Kidney glomerular epithelial cell (primary cell): Measurements from ENCODE around the gene PLAAT3.
"Not testable (repeated sequence)": the region's sequence is repeated elsewhere in the genome, so short reads cannot be mapped to it uniquely, and the experiment has no call there.

Experiments
- DNase-seq: peaks from one replicate; lab custom pipeline; 2025; lab: John Stamatoyannopoulos, UW

Gene PLAAT3

DNA sequence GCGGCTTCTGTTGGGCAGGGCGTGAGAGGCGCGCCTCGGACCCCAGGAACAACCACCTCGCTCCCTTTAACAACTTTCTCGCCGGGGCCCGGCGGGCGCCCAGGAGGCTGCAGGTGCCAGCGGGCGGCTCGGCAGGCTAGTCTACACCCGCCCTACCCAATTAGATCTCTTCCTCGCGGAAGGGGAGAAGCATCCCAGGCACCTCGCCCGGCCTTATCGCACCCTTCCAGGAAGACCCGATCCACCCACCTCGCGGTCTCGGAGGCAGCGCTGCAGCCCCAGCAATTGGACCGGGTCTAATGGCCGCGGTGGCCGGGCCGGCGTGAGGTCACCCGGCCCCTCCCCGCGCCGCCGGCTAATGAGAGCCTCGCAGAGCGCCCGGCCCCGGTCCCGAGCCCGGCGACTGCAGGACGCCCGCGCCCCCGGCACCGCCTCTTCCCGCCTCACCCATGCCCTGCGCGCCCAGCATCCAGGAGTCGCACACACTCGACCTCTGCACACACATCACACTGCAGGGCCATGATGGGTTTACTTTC is at the start of gene PLAAT3:
Gene PLAAT3, minus strand, starts transcription at position 298 of the 536 bp plus-strand sequence. CDS start 419 bp downstream, outside the sequence.
- peak; percentile 43 for DNase-seq

DNA sequence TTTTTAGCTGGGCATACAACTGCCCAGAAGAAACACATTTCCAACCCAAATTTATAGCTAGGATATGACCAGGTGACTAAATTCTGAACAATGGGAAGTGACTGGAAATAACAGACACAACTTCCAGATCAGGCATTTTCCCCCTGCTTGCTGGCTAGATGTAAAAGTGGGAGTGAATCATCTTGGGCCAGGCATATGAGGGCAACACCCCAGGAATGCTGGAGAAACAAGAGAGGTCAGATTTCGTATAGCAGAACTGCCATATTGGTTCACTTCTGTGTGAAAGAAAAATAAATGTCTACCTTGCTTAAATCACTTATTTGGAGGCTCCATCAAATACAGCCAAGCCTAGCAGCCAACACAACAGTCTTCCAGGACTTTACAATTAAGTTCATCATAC is 49.6 kb upstream of the PLAAT3 start:
- peak; percentile 61 for DNase-seq

DNA sequence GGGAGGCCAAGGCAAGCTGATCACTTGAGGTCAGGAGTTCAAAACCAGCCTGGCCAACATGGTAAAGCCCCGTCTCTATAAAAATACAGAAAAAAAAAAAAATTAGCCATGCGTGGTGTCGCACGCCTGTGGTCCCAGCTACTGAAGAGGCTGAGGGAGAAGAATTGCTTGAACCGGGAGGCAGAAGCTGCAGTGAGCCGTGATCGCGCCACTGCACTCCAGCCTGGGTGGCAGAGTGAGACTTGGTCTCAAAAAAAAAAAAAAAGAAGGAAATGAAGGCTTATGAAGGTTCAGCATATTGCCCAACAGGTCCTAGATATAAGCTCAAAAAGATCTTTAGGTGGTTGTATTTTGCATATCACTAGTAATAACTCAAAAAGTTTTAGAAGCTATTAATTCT is 46.7 kb upstream of the PLAAT3 start:
- no peak for DNase-seq

DNA sequence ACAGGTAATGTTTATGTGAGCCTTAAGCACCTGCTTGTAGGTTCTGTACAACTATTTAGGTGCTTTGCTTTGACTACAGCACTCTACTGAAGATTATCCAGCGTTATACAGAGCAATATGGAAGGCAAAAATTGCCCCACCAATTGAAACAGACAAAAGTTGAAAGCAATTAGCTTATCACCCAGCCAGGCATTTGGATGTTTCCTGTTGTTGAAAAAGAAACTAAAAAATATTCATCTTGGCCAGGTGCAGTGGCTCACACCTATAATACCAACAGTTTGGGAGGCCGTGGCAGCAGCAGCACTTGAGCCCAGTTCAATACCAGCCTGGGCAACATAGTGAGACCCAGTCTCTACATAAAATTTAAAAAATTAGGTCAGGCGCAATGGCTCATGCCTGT is 38.4 kb upstream of the PLAAT3 start:
- no peak for DNase-seq

GRCh38 chr11:63643205-63643604 is 29.0 kb upstream of the PLAAT3 start:
- DNase-seq = no peak

DNA sequence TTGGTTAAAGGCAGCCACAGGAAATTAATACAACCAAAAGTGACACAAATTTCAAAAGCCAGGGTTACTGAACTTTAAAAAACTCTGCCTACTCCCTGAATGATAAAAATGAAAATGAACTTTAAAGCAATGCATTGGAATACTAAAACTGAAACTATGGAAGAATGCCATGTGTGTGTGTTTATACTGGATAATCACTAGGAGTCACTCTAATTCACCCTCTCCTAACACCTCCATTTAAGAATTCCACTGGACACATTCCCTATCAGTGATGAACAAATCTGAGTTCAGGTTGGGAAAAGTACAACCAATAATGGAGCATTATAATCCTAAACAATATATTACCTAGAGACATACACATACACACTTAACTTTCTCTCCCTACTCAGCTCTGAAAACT is 27.5 kb upstream of the PLAAT3 start:
- no peak for DNase-seq

DNA sequence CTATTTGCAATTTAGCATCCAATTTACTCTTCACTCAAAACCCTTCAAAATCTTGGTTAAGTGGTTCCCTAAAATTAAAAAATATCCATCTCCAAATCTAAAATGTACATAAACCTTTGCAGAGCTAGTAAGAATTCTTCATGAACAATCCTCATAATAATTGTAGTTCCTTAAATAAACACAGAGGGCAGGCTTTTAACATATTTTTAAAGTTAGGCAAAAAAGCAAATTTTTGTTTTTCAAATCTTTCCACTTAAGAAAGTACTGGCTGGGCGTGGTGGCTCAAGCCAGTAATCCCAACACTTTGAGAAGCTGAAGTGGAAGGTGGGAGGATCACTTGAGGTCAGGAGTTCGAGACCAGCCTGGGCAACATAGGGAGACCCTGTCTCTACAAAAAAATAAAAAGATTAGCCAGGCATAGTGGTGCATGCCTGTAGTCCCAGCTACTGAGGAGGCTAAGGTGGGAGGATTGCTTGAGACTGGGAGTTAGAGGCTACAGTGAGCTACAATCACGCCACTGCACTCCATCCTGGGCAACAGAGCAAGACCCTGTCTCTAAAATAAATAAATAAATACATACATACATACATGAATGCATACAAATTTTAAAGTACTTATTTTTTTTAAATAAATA is 25.1 kb upstream of the PLAAT3 start:
- DNase-seq = no peak

DNA sequence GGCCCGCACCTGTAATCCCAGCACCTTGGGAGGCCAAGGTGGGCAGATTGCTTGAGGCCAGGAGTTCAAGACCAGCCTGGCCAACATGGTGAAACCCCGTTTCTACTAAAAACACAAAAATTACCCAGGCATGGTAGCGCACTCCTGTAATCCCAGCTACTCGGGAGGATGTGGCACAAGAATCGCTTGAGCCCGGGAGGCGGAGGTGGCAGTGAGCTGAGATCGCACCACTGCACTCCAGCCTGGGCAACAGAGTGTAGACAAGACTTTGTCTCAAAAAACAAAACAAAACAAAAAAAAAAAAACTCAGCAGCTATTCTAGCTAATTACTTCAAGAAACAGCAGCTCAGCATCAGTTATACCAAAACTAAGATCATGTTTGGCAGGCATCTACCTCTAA is 24.2 kb upstream of the PLAAT3 start:
- not testable (repeated sequence) for DNase-seq

DNA sequence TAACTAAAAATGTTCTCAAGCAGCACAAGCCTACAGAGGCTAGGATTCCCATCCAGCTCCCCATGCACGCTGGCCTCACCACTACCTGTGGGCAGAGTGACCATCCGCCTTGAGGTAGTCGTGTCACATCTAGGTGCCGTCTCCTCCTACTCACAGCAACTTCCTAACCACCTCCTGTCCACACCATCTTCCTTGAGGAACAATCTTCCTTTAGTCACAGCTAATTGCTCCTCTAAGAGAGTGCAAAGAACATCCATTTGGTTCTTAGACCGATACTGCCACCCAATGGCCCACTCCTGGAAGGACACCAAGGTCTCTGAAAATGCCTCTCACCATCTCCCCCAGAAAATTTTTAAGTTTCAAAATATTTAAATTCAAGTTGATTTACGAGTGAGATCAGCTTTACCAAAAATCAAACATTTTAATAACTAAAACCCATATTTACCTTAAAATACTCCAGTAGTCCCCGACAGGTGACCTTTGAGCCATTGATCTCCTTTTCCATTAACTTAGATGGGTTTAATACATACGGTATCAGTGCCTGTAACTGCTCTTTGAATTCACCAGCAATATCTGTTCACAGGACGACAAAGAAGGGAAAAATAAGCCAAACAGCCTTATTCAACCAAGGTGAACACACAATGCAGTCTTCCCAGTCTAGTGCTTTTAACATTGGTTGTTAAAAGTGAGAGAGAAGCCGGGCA is 21.7 kb upstream of the PLAAT3 start:
- DNase-seq = peak; percentile 69

DNA sequence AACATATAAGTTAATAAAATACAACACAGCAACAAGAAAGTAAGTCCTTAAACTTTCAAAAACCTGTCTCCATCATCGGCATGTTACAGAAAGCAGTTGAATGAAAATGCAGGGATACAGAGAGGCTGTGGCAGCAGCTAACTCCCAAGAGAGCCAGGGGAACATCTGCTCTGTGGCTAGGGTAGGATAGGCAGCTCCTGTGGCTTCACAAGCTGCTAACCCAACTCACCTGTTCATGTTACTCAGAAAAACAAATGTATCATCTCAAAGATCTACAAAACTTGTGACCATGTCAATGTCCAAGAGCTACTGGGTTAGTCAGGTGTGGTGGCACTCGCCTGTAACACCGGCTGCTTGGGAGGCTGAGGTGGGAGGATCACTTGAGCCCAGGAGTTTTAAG is 15.2 kb upstream of the PLAAT3 start:
- DNase-seq = no peak

DNA sequence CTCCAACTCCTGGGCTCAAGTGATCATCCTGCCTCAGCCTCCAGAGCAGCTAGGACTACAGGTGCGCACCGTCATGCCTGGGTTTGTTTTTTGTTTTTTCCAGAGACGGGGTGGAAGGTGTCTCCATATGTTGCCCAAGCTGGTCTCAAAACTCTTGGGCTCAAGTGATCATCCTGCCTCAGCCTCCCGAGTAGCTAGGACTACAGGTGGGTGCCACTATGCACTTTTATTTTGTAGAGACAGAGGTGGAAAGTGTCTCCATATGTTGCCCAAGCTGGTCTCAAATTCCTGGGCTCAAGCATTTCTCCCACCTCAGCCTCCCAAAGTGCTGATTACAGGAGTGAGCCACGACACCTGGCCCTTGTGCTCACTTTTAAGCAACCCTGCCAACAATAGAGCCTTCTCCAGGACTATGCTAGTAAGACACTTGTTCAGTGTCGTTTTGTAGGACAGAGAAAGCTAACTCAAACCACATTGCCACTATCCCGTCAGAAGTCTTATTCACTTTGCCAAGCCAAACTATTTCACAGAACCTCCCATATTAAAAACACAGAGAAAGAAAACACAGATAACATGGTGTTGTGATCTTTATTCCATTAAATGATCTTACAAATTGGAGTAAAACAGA is 9.4 kb upstream of the PLAAT3 start:
- DNase-seq = no peak

DNA sequence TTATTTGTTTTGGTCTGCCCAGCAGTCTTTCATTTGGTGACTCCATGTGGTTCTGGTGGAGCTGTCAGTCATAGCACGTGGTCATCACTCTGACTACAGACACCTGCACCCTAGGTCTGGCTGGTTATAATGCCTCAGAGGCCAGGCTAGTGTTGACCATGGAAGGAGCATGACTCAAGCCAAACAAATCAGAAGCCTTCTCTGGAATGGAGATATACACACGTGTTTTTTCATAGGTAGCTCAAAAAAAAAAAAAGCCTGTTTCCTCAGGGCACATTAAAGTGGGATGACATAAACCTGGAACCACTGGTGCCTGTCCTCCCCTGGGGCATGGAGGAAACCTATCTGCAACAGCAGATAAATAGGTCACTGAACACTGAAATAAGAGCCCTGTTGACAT is 8.1 kb upstream of the PLAAT3 start:
- peak; percentile 92 for DNase-seq

- no peak for DNase-seq
Measured at GRCh38 chr11:63621071-63621470, 6.8 kb upstream of the PLAAT3 start.

DNA sequence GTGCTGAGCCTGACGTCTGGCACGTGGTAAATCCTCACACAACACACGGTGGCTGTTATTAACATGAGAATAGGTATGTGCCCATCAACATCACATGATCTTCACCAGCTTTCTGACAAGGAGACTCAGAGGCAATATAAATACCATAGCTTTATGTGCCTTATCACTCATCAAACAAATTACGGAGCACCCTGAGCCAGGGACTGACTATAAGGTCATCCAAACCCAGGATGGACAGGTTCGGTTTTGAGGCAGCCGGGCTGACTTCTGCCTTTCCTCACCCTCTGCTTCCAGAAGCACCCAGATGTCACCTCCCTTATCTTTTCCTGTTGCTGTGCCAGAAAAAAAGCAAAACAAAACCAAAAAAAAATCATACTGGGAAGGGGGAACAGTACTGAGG is 5.7 kb upstream of the PLAAT3 start:
- DNase-seq = no peak

- not testable (repeated sequence) for DNase-seq
Measured at GRCh38 chr11:63617686-63618085, 3.5 kb upstream of the PLAAT3 start.

DNA sequence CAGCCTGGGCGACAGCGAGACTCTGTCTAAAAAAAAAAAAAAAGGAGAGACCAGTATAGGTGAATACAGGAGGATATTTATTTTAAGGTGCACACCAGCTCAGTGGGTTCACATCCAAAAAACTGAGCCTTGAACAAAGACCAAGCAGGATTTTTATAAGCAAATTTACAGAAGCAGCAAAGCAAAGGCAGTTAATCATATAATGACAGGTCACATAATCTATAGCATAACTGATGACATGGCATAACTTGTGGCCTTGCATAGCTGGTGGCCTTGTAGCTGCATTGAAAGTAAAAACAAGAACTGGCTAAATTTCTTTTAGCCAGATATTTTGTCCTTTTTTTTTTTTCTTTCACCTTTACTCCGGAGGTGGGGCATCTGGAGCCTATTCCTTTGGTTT is 2.7 kb upstream of the PLAAT3 start:
- DNase-seq = no peak

DNA sequence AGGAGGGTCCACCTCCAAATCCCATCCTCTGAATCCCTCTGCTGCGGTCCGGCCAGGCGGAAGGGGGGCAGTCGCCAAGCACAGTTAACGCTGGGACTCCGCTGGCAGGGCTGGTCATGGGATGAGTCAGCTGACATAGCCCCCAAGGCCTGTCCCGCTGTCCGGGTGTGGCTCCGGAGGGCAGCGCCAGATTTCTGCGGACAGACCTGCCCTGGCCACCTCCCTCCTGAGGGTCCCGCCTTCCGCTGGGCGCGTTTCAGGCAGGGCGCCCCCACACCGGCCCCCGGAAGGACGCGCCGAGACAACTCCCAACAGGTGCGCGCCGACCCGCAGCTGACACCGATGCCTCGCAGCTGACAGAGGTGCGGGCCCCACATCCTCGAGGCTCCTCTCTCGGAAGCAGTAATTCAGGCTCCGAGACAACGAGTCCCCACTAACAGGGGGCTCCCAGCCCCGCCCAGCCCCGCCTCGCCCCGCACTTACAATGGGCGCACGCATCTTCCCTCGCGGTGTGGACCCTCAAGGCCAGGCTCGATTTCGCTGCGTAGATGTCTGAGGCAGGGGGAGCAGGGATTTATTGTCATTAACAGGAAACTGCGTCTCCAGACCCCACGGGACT is 607 bp downstream of the PLAAT3 start:
- DNase-seq = peak; percentile 37

GRCh38 chr11:63612181-63612580 is 2.1 kb downstream of the PLAAT3 start:
- no peak for DNase-seq

DNA sequence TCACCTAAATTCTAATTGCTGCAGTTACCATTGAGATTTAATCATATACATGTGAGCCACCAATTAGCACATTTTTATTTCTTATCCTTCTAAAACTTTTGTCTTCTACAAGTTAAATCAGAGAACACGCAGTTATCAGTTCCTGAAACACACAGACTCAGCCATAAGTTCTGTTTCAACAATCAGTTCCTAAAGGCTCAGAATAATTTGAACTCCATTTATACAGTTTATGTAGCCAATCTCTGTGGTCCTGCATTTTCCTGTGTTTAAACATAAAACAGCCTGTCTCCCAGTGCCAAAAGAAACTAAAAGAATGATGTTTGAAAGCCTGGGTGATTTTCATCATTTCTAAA is 2.9 kb downstream of the PLAAT3 start:
- no peak for DNase-seq

DNA sequence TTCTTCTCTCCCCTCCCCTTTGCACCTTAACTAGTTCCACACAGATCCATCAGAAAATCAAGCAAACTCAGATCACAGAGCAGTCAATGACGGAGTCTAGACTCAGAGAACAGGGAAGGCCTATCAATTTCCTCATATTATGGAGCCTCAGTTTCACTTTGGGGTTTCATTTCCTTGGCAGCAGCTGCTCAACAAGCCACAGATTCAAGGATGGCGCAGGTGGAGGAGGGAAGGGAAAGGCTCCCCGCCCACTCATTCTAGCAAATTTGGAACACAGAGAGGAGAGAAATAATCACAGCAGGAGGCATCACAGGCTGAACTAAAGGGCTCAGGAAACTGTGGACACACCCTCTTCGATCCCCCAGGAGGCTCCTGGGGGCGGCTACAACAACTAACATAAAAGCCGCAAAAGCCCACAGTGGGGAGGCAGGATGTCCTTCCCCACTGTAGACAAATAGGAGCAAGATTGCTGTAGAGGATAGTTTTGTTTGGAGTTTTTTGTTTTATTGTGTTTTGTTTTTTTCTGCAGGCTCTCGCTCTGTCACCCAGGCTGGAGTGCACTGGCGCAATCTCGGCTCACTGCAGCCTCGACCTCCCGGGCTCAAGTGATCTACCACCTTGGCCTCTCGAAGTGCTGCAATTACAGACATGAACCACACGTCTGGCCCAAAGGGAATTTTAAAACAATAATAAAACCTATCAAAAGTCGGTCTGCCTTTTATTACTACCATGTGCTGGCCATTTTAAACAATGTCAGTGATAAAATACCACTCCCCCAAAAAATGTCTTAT is 3.4 kb downstream of the PLAAT3 start:
- peak; percentile 84 for DNase-seq

GRCh38 chr11:63609971-63610580 is 4.2 kb downstream of the PLAAT3 start:
- peak; percentile 36 for DNase-seq

DNA sequence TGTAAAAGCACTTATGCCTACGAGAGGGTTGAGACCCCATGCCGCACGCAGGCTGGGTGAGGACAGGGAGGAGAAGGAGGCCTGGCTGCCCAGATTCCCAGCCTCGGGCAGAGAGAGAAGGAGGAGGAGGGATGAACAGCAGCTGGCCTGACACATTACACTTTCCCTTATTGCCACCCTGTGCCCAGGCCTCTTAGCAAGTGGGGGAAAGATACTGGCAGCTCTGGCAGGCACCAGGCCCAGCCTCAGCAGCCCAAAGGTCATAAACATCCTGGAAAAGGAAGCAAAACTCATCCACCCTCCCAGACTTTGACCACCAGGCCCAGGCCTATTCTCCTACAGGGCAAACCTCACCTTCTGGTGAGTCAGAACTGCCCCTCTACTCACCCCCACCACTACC is 4.7 kb downstream of the PLAAT3 start:
- no peak for DNase-seq
